ENCODE data around the gene RPL36.
"Not testable (repeated sequence)": the region's sequence is repeated elsewhere in the genome, so short reads cannot be mapped to it uniquely, and the experiment has no call there.

The RPL36 gene

DNA sequence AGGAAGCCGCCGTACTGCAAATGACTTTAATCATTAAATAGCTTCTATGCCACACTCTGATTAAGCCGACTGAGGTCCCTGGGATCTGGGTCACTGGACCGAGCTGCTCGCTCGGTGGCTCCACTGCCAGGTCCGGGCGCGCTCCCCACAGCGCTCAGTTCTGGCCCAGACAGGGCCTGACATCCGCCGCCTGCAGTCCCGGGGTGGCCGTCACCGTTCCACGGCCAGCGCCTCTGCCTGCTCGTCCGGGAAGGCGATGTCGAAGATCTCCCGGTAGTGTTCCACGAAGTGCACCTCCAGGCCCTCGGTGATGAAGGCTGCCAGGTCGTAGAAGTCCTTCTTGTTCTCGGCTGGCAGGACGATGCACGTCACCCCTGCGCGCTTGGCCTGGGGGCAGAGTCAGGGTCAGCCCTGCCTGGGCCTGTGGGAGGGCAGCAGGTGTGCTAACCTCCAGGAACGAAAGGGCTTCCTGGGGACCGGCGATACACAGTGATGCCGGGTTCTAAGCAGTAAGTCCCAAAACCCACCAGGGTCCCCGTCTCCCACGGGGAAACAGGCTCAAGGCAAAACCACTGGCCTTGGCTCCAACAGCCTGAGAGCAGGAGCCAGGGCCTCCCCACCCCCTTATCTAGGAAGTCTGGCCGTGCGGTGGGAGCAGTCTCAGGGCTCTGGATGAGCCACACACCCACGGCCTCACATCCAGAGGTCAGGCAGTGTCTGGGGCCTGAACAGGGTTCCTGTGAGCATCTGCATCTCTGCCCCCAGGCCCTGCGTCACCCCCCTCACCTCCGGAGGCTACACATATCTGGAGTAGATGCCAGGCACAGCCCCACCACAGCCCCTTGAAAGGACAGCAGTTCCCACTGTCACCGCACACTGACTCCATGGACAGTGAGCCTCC is 2.0 kb downstream of the RPL36 start:
- no peak for DNase-seq

DNA sequence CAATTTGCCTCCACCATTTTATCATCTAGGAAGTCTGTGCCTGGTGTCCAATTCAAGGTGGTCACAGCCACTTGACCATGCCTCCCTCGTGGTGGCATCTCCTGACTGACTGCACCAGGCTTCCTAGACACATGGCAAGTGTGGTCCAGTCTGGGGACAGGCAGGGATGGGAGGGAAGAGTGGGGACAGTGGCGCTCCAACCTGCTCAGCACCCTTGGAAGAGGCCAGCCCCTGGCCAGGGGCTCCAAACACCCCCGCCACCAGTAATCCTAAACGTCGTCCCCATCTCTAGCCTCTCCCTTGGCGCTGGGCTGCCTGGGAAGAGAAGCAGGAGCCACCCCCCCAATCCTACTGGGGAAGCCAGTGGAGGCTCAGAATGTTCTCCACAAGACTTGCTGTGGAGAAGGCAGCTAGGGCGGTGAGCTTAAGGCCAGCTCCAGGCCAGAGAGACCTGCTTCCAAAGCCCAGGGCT is 2.7 kb downstream of the RPL36 start:
- no peak for DNase-seq

DNA sequence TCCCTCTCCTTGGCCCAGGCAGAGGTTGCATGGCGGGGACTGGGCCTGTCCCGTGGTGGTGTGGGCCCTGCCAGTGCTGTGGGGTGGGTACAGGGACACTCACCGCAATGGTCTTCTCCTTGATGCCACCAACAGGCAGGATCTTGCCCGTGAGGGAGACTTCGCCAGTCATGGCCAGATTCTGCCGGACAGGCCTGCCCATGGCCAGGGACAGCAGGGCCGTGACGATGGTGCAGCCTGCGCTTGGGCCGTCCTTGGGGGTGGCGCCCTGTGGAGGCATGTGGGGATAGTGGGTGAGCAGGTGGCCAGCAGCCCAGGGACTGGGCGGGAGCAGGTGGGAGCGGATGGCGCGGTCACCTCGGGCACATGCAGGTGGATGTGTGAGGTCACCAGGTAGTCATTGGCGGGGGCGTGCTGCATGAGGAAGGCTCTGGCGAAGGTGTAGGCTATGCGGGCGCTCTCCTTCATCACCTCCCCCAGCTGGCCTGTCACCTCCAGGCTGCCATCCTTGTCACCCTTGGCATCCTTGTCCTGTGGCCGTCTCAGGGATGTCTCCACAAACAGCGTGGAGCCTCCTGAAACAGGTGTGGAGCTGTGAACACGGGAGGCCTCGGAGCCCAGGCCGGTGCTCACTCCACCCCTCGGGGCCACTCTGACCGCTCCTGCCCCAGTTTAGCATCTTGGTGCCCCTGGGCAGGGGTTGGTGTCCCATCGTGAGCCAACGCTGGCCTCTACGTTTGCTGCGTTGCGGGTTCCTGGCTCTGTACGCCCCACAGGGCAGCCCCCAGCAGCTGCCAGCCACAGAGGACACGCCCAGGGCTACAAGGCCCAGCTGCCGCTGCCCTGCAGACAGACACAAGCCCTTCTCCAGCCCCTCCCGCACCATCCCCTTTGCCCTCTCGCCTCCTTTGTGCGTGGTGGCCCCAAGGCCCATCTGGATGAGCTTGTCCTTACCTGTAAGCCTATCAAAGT is 3.4 kb downstream of the RPL36 start:
- DNase-seq: no peak

DNA sequence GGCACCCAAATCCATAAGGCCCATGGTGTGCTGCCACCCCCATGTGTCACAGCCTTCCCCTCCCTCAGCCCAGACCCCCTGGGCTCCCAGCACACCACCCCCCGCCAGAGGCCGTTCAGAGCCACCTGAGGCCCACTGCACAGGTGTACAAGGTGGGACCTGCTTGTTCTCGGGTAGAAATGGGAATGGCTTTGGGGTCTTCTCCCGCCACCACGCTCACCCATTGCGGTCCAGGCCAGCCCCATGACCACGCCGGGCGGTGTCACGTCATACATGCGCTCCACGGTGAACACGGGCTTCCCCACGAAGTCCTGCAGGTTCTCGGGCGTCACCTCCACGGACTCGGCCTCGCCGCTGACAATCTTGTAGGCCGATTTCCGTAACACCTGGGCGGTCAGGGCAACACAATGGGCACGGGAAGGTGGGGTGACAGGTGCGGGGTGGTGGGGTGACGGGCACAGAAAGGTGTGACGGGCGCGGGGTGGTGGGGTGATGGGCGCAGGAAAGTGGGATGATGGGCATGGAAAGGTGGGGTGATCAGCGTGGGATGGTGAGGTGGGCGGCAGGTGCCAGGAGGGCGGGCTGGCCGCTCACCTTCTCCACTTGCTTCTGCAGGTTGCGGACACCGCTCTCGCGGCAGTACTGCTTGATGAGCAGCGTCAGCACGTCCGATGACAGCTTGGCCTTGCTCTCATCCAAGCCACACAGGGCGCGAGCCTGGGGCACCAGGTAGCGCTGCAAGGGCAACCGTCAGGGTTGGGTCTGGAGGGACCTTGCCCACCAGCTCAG is 4.3 kb downstream of the RPL36 start:
- no peak for DNase-seq

DNA sequence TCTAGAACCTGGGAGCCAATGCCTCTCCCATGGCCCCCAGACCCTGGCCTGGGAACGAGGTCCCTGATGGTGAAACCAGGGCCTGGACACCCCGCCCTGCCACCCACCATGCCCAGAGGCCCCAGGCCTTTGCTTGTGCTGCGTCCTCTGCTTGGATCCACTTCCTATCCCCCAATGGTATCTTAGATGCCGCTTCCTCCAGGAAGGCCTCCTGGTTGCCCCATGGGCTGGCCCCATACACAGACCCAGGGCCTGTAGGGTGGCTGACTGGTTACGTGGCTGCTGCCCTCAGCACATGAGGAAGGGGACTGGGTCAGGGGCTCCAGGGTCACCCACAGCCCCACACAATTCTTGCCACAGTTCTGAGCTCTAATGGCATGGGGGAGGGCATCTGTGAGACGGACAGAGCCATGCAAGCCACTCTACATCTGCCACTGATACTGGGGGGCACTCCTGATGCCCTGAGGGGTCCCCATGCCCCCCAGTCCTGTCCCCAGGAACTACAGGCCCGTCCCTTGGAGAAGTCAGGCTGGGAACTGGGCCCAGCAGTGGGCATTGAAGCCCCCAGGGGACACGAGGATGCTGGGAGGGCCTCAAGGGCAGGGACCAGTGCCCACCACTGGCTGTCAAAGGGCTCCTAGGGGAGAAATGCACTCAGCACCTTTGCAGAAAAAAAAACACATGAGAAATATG is 5.0 kb downstream of the RPL36 start:
- DNase-seq: no peak

DNA sequence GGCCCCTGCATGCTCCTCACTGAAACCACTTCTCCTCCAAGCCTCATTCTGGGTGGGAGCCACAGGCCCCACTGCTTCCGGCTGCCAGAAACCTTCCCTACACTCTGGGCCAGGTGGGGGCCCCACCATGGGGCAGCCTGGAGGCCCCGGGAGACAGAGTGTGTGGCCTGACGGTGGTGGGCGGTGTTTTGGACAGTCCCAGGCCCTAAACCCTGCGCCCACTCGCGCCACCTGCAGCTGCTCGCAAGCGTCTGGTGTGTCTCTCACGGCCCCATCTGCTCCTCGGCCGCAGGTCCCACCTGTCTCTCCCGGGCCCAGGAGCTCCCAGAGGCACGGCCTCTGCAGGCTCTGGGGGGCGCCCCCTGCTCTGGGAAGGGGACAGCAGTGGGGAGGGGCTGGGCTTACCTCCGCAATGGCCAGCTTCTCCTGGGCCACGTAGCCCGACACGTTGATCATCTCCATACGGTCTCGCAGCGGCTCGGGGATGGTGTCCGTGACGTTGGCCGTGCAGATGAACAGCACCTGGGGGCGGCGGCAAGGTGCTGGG is 5.6 kb downstream of the RPL36 start:
- no peak for DNase-seq

DNA sequence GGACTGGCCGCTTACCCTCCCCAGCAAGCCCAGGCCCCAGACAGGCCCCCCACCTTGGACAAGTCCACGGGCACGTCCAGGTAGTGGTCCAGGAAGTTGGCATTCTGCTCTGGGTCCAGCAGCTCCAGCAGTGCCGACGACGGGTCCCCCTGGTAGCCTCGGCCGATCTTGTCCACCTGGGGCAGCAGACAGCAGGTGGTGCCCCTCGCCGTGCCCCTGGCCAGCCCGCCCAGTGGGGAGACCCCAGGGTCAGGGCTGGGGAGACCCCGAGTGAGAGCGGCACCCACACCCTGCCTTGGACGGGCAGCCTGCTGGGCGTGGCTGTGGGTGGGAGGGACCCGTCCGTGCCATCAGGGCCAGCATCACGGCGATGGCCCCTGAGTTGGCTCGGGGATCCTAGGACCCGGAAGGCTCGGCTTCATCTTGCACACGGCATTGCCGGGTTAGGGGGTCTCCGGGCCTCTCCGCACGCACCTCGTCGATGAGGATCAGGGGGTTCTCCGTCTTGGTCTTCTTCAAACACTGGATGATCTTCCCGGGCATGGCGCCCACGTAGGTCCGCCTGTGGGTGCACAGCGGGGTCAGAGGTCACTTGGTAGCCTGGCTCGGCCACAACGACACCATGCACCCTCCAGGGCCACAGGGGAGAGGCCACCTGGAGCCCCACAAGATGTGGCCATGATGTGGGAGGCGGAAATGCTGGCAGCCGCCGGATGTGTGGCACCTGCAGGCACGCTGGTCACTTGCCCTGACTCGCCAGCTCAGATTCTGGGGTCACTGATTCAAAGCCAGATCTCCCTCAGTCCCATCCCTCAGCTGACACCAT is 6.3 kb downstream of the RPL36 start:
- no peak for DNase-seq

DNA sequence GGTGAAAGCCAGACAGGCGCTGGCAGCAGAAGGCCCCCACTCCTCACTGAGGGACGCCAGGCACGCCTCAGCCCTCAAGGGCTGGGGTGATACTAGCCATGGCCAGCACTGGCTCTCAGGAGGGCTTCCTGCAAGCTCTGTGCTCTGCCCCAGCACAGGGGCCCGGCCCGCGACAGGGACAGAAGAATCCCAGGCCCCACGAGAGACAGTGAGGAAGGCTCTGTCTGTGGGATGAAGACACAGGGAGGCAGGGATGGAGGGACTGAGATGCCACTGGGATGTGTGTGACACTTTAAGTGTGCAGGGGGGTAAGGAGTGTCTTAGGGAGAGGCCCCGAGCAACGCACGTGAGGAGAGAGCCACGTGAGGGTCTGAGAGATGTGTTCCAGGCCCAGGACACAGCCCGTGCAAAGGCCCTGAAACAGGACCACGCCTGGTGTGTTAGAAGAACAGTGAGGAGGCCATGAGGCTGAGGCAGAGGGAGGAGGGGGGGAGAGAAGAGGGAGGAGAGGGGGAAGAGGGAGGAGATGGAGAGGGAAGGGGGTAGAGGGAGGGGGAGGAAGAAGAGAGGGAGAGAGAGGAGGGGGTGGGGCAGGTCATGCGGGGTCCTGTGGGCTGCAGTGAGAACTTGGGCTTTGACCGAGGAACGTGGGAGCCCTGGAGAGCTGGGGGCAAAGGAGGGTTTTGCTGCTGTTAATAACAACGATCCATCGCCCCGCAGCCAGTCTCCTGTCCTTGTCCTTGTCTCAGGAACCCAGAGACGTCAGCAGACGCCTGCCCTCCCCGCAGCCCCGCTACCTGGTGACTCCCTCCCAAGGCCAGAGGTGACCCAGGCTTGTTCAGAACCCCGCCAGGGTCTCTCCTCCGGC is 7.2 kb downstream of the RPL36 start:
- no peak for DNase-seq

DNA sequence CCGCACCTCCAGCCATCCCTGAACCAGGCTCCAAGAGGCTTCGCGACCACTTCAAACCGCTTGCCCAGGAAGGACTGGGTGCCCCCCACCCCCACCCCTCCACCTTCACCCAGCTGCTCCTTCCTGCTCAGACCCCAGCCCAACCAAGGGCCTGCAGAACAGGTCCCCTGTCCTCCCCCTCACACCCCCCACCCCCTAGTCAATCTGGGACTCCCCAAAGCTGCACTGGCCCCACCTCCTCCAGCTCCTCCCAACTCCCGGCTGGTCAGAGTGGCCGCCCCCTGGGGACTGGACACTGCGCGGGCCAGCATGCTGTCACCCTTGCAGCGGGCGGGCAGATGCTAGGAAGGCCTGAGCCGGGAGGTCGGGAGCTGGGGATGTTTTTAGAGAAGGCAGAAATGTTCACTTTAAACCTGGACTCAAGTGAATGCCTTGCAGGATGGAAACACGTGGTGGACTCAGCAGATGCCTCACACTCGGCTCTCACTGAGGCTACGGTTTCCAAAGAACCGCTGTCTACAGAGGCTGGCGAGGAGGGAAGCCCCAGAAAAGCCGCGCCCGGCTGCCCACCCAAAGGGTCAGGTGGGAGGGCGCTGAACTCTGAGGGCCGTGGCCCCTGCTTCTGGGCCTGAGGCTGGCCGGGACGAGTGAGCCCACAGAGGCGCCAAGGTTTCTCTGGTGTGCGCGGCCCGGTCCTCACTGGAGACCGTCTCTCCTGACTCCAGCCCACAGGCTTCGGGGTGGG is 8.0 kb downstream of the RPL36 start:
- no peak for DNase-seq

DNA sequence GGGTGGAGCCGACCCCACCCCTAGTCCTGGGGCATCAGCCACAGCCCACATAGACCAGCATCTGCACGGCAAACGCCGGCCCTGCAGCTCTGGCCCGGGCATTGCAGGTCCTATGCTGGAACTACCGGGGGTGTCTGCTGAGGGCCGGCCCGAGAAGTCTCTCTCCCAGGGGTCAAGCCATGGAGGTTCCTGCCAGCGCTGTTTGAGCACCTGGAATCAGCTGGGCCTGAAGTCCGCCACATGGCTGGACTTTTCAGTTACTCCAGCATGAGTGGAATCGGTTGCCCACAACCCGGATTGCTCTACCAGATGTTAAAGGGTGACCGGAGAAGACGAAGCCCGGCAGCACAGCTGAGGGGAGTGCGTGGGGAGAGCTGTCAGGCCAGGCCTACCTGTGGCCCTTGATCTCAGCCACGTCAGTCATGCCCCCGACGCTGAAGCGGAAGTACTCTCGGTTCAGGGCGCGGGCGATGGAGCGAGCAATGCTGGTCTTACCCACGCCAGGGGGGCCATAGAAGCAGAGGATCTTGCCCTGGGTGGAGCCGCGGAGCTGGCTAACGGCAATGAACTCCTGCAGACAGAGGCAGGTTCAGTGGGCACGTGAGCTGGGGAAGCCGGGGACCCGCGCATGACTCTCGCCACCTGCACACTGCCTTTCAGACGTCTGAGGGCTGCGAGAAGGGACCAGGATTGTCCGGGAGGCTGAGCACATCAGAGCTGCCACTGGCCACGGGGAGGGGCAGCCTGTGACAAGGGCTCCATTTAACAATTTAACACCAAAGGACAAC is 8.7 kb downstream of the RPL36 start:
- DNase-seq: no peak

DNA sequence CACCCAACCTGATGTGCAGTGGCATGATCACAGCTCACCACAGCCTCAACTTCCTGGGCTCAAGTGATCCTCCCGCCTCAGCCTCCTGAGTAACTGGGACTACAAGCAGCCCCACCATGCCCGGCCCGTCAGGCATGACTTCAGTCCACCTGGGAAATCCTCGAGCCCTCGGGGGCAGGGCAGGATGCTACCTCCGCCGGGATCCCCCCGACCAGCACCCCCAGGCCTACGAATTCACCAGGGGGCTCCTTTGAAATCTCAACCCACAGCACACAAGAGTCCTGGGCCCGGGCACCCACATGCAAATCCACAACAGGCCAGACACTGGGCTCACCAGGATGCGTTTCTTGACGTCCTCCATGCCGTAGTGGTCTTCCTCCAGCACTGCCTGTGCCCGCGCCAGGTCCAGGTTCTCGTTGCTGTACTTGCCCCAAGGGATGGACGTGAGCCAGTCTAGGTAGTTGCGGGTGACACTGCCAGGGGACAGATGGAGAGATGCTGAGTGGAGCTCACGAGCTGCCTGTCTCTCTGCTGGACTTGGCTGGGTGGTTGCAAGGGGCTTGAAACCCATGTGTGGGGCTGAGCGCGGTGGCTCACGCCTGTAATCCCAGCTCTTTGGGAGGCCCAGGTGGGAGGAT is 10.5 kb downstream of the RPL36 start:
- no peak for DNase-seq

DNA sequence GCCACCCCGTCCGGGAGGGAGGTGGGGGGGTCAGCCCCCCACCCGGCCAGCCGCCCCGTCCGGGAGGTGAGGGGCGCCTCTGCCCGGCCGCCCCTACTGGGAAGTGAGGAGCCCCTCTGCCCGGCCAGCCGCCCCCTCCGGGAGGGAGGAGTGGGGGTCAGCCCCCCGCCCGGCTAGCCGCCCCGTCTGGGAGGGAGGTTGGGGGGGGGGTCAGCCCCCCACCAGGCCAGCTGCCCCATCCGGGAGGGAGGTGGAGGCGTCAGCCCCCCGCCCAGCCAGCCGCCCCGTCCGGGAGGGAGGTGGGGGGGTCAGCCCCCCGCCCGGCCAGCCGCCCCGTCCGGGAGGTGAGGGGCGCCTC is 11.9 kb downstream of the RPL36 start:
- DNase-seq: not testable (repeated sequence)

DNA sequence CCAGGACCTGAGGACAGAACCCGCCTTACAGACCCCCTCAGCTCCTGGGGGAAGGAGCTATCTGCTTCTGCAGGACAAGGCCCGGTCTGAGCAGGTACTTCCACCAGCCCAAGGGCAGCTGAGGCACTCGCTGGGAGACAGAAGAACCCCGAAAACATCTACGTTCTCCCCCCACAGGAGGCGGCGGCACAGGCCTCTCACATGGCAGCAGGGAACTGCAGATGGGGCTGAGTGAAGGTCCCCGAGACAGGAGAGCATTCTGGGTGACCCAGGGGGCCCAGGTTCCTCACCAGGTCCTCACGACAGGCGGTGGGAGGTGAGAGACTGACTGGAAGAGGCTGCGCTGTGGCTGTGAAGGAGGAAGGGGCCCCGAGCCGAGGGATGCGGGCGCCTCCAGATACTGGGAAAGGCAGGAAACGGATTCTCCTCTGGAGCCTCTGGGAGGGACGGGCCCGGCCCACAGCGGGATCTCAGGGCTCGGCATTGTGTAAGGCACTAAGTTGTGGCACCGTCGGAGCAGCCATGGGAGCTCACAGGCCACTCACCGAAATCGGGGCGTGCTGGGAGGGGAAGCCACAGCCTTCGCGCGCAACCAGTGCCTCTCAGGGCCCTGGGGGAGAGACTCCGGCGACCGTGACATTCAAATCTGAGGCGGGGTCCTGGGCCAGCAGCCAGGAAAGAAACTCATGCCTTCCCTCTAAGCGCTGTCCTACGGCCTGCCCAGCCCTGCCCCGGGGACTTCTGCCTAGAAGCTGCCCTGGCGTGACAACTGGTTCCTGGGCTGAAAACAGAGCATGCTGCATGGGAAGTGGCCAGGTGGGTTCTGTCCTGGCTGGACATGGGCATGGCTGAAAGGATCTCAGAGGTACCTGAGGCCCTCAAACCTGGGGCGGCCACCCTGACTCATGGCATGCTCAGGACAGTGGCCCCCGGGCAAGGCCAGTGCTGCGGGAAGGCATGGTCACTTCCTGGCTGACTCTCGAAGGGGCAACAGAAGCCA is 14.0 kb downstream of the RPL36 start:
- DNase-seq: no peak

DNA sequence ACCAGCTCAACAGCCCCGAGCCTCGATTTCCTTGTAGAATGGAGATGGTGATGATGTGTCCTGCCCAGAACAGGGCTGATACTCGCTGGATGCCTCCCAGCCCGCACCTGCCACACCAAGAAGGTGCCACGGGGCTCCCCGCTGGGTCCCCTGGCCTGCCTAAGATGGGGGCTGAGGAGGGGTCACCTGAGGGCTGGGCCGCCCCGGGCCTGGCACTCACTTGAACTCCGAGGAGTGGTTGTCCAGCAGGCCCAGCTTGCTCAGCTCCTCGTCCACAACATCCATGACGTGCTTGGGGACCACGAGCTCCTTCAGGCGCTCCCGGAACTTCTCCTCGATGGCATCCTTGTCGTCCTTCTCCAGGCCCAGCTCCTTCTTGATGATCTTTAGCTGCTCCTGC is 15.5 kb downstream of the RPL36 start:
- no peak for DNase-seq

DNA sequence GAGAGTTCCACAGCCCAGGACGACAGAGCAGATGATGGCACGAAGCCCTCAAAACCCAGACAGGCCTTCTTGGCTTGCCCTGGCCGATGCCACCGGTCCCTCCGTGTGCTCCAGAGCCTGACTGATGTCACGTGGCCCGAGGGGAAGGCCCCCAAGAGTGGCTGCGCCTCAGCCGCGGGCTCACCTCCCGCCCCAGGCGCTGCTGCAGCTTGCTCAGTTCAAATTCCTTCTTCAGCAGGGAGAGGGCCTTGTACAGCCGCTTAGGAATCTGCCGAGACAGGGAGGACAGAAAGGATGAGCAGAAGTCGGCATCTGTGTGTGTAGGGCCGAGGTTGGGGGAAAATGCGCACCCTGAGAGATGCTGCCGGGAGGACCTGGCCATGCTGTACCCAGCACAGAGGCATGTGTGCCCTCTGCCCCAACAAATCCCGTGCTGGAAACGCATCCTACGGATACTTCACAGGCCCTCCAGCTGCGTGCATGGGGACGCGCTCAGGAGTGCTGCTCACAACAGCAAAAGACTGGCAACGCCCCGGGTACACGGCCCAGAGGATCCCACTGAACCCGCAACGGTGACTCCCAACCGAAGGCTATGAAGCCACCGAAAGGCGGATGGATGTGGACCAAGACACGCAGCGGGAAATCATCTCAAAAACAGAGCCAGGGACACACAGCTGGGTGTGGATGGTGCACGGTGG is 16.9 kb downstream of the RPL36 start:
- DNase-seq: no peak
